HG03064 (cell line): ENCODE data around the gene FXYD6.

ENCODE experiments used
- ATAC-seq: cut with Tn5 transposase; IDR thresholded peaks from one replicate; pipeline ENCODE4 v1.9.1; 2021; ENCODE audit warnings: low read depth; ENCODE audit not compliant: unreplicated experiment

Gene FXYD6

DNA sequence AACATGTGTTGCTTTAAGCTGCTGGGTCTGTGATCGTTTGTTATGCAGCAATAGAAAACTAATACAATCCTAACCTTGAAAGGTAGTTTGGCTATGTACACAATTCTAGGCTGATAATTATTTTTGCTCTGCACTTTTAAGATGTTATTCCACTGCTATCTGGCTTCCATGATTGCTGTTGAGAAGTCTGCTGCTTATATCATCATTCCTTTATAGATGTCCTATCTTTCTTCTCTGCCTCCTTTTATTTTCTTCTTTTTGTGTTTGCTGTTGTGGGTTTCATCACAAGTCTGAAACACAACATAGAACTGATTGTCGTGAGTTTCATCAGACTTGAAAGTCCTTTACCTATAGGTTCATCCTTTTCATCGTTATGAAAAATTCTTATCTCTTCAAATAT is 24.1 kb downstream of the FXYD6 start:
- ATAC-seq, result no peak

DNA sequence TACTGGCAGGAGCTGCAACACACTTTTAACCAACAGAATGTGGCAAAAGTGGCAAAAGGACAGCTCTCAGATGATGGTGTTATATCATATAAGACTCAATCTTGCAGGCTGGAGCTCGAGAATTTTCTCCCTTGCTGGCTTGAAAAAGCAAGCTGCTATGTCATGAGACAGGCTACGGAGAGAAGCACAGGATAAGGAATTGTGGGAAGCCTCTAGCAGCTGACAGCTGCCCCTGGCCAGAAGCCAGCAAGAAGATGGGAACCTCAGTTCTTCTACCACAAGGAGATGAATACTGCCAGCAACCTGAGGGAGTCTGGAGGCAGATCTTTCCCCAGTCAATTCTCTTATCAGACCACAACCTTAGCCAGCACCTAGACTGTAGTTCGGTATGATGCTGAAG is 24.6 kb downstream of the FXYD6 start:
- no peak for ATAC-seq

DNA sequence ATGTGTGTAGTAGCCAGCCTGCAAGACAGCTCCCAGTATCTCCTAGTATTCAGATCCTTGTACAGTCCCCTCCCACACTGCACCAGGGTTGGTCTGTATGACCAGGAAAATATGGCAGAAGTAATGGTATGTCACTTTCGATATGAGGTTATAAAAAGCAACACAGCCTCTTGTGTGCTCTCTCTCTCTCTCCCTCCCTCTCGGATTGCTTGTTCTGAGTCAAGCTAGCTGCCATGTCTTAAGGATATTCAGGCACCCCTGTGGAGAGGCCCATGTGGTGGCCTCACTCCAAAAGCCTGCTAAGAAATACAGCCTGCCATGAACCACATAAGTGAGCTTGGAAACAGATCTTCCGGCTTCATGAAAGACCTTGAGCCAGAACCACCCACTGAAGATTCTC is 25.4 kb downstream of the FXYD6 start:
- no peak for ATAC-seq

DNA sequence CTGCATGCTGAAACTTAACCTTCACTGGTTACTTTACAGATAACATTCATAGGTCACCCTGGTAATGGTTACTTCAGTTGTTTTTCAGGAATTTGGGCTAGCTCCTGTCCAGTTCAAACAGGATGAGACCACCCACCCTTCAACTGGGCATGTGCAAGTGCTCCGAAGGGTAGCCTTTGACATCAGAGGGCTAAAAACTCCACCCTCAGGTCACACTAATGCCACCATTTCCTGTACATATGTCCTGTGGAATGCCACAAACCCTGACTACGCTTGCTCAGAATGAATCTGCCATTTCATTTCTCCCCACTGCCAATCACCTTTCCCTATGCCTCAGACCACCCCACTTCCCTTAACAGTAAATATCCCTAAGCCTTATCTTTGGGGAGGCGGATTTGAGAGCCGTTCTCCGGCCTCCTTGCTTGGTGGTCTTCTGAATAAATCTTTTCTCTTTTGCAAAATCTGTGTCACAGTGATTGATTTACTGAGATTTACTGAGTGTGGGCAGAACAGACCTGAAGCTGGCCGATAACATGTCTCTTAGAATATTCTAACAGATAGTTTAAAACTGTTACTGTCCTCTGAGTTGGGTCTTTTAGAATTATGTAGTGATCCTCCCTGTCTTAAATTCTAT is 26.6 kb downstream of the FXYD6 start:
- ATAC-seq, result no peak

DNA sequence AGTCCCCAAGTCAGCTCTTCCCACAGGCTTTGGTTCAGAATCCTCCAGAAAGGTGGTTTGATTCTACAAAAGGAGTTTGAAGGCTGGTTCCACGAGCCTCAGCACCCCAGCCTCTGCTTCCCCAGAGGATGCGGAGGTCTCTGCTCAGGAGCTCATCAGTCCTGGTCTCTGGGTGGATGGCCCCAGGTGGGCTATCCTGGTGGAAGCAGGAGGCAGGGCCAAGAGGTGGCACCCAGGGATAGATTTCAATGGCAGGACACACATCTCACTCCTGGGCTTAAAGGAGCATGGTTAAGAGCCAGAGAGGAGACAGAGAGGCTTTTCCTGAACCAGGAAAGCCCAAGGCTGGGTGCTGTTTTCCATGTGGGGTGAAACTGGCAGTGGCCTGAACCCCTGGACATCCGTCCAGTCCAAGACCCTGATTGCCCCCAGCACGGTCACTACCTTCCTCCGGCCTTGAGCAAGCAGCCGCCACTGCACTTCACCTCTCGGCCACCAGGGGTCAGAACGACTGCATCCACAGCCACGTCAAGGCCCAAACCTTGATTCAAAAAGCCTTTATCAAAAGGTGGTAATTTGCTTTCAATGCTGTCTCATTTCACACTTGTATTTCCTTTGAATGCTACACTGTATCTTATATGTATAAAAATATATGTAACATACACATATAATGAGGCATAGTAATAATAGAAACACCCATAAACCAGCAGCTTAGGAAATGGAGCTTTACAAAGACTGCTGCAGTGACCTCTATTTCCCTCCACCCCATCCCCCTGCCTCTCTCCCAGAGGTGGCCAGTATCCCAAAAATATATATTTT is 32.6 kb downstream of the FXYD6 start:
- no peak for ATAC-seq

DNA sequence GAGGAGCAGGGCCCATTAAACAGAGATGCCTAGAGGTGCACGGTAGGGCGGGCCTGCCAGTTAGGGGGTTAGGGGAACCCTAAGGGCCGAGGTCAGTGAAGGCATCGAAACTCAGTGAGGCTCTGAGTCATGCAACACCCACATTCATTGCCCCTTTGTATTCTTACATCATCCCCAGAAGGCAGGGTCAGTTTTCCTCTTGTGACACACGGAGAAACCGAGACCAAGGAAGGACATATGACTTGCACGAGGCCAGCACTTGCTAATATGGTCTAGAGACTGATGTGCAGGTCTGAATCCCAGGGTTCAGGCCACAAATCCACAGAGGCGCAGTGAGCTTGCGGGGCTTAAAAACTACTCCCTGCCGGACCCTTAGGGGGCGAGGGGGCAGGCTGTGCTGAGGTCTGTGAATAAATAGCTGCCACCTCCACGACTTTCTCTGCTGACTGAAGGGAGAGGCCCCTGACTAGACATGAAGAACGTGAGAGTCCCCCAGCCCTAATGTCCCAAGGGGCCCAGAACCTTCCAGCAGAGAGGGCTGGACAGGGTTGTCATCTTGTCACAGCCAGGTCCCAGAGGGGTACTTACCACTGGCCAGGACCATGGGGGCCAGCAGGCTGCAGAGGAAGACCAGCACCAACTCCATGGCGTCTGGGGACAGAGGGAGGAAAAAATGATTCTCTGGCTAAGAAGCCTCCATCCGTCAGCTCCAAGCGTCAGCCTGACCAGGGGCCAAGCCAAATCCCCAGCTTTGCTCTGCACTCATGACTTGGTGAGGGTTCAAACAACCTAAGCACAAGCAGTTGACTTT is 34.1 kb downstream of the FXYD6 start:
- ATAC-seq, result no peak

DNA sequence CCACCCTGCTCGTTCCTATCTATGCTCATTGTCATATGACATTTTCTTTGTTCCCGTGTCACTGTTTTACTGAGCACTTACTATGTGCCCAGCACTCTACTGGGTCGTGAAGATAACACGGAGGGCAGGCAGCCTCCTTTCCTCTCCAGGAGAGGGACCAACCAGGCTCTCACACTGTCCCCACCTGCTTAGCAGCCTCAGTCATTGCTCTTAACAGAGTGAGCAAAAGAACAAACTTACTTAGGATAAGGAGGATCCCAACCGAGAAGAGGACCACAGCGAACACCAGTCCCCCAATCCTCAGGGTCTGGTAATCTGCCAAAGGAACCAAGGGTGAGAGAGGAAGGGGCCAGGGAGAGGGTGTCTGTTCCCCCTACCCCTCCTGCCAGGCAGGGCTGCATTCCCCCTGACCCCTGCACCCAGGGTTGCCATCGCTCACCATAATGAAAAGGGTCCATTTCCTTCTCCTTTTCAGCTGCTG is 34.9 kb downstream of the FXYD6 start:
- no peak for ATAC-seq

DNA sequence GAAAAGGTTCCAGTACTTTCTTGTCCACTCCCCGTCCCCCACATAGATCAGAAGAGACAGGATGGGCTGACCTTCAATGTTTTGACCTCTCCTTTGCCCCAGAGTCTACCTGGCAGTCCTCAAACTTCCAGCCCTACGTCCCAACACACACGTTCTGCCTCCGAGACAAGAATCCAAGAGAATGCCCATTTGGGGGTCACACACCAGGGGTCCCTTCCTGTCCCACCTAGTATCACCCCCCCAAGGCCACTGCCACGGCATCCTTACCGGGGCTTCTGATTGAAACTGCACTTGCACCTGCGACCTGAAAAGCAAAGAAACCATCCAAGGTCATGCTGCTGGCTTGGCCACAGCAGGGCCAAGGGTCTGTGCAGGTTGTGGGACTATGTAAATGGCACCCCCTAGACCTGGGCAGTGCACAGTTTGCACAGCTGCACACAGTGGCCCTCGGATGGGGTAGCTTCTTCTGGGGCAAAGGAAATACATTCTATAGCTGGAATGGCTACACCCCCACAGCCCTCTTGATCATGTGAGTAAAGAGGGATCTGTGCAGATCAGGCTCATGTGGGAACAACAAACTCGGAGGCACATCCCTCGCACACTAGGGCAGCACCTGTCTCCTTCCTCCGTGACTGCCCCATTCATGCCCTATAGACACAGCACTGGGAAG is 35.4 kb downstream of the FXYD6 start:
- no peak for ATAC-seq

DNA sequence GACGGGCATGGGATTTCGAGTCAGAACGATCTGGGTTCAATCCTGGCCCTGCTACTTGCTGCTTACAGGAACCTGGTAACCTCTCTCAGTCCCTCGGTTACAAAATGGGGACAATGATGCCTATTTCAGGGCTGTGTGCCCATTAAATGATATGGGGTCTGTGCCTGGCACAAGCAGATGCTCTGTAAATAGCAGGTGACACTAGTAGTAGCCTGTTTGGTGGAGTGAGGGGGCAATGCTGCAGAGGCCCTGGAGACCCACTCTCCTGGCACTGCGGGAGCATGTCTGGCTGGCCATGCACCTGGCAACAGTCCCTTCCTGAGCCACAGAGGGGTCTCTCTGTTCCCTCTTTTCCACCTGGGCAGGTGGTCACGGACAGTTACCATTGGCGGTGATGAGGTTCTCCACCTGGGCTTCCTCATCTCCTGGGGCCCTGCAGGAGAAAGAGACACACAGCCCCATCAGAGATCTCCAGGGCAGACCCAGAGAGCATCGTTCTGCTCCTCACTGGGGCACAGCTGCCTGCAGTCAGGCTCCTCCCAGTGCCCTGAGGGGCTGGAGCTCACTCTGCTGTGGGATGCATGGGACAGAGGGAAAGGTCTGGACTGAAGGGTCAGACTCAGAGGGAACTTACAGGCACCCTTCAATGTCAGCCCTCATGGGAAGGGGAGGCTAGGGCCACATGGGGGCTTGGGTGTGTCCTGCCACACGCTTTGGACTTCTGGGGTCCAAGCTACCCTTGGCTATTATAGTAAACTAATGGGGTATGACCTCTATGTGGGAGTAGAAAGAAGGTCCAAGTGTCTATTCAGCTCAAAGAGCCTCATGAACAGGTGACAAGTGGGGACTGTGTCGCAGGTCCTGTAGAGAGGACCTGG is 36.3 kb downstream of the FXYD6 start:
- no peak for ATAC-seq

DNA sequence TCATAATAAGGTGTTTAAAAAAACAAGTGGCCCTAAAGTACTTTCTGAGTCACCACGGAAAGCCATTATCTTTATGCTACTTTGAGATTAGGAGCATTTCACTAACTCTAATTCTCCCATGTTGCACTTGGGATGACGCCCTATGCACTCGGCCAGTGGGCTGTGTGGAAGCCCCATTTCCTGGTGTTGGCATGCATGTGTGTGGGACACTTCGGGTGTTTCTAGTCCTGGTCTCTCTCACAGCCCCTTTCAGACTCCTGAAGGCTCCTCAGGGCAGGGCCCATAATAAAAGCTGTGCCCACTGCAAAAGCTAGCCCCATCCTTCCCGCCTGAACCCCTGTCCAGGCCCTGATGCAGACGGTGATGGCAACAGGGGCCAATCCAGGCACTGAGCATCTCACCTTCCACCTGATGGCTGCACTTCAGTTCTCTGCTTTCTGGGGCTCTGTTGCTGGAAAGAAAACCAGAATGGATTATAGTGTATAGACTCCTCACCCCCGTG is 37.0 kb downstream of the FXYD6 start:
- ATAC-seq, result no peak

DNA sequence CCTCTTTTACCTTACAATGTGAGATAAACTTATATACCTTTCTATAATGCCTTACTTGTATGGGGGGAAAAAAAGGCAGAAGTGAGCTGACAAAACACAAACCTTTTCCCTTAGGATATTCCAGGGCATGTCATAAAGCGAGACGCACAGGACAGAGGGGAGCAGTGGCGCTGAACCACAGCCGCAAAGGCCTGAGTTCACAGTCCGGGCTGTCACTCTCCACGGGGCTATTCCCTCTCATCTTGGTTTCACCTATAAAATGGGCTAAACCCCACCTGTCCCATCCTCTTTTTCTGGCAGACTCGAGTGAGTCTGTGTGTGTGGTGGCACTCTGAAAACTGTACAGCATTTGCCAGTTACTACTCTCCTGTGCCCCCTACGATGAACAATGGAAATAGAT is 37.6 kb downstream of the FXYD6 start:
- no peak for ATAC-seq

DNA sequence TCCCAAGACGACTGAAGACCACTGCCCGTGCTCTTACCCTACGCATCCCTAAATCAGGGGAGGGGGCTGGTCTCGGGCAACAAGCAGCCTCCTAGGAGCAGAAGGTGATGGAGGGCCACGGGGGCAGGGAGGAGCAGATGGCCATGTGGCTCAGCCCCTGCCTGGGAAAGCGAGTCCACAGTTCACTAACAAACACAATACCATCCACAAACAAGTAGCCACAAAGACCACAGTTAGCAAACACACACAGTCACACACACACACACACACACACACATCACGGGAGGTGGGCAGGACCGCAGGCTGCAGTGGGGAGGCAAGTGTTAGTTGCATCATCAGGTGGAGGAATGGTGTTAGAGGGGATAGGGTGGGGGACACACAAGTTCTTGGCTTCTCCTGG is 38.7 kb downstream of the FXYD6 start:
- no peak for ATAC-seq

DNA sequence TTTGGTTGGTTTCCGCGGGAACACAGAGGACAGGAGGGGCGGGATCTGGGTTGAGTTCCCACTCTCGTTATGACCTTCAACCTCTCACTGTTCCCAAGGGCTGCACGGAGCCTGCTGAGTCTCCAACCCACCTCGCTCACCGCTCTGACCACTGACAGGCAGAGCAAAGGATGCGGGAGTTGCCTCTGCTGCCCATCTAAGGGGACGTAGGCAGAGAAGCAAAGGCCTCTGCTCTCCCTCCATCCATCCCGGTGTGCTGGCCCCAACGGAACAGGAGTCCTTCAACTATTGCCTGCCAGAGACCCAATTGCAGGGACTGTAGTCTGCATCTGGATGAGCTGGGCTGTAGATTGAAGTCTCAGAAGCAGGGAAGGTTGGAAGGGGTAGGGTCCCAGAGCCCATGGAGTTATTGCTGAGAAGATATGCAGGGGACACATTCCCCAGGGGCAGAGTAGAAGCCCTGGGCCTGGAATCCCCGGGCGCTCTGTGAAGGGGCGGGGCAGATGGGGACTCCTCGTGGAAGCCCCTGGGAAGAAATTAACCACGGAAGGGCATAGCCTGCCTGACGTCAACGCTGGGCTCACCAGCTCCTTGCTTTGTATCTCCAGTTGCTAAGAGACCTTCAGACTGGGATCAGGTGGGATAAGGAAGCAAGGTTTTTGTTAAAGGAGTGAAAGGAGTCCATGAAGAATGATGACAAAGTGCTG is 39.2 kb downstream of the FXYD6 start:
- no peak for ATAC-seq

DNA sequence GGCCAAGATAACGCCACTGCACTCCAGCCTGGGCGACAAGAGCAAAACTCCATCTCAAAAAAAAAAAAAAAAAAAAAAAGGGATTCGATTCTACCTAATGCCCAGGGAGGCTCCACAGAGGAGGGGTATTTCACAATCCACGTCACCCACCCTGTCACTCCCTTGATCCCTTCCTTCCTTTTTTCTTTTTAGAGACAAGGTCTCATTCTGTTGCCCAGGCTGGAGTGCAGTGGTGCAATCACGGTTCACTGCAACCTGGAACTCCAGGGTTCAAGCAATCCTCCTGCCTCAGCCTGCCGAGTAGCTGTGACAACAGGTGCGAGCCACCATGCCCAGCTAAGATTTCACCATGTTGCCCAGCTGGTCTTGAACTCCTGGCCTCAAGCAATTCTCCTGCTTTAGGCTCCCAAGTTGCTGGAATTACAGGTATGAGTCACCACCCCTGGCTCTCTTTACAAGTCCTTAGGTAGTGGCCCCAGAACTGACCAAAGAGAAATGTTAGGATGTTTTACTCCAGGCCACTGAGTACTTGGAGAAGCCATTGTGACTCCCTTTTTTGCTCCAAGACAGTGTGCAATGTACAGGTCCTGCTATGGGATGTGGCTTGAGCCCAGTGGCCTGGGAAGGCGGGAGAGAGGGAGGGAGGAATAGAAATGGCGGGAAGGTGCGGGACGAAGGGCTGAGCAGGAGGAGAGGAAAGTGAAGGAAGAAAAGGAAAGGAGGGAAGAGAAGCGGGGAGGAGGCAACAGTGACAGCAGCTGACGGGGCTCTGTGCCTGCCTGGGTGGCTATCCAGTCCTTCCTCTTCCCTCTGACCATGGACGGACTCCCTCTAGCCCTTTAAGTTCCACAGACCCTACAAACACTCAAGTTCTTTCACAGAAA is 40.1 kb downstream of the FXYD6 start:
- no peak for ATAC-seq

DNA sequence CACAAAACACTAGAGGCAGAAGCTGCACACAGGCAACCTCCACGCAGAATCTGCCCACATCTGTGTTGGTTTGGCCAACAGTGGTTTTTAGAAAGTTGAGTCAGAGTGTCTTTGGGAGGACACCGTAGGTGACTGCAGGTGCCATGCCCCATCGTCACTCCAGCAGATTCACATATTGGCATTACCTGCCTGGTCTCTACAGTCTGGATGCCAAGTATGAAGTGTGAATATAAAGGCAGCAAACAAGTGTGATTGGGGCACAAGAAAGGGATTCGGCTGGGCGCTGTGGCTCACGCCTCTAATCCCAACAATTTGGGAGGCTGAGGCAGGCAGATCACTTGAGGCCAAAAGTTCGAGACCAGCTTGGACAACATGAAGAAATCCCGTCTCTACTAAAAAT is 40.9 kb downstream of the FXYD6 start:
- no peak for ATAC-seq

DNA sequence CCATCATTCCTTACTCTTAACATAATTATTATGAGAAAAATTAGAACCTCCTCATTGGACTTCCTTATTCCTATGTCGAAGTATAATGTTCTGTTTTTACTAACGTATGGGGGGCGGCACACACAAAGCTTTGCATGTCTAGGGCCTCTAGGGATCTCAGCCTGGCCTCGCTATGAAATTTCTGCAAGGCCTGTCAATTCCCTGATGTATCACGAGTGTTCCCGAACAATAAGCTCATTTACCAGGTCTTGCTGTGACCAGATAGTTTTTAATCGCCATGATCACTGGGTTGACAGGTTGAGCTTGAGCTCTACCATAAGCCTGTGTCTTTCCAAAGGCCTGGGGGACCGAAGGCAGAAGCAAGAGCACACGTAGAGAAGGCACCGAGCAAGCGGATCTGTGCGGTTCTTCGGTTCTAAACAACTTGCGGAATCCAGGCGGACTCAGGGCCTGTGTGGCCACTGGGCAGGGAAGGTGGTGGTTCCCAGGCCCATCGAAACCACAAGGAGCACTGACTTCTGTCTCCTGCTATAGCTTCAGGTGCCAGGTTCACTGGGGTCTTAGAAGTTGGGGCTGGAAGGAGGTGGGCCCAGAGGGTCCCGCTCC is 41.5 kb downstream of the FXYD6 start:
- ATAC-seq, result no peak

DNA sequence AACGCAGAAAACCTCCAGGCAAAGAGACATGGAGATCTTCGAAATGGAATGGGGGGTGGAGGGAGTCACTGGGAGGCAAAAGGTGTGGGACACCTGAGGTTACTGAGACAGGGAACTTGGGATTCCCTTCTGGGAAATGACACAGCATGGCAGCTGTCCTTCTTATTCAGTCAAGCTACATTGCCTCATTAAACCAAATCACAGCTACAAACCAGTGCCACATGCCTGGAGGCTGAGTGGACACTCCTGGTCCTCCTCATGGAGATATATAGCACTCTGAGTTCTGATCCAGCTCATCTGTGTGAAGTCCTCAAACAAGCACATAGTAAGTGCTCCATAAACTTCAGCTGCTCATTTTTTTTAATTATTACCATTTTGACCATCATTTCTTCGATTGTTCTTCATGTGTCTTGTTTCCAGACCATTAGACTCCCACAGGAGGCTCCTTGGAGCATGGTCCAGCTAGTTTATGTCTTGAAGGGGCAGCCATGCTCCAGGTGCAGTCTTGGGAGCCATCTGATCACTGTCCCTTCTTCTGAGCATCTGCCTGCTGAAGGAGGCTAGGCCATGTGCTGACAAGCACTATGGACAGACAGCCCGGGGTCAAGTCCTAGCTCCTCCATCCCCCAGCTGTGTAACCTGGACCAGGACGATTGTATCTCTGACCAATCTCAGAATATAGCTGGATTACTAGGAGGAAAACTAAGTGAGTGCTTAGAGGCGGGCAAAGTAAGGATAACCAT is 42.2 kb downstream of the FXYD6 start:
- no peak for ATAC-seq
